ENCODE results near the gene RPS29. TPM values are rescaled to one million over a fixed set of nuclear protein-coding genes. Genes with fewer than 3 reads are reported as not detected.
A peak's percentile ranks its signal among the peaks of the same experiment; 100 is the strongest.

The RPS29 gene
- total and polyA plus RNA-seq, 2 experiments from 2014 or later = 875 to 3,841 TPM

GRCh38 chr14:49551569-49551968 lies 34.6 kb downstream of the RPS29 start:
- no peak overlapping the region for H3K4me3 ChIP-seq
- H3K9me3 ChIP-seq (ENCODE audit: low read depth) = no peaks in the 10 kb centered on the region
- TF ChIP-seq CTCF (IDR thresholded peaks at IDR 0.05; ENCODE audit: poor library complexity) (no peak), EZH2 (IDR thresholded peaks at IDR 0.05; ENCODE audit: borderline replicate concordance) (no peak), EZH2phosphoT487 (IDR thresholded peaks at IDR 0.05; ENCODE audit: low read depth, severe bottlenecking, unreplicated experiment) (no peak)
- no peaks in the 10 kb centered on the region for H3K27me3 ChIP-seq
- no peaks in the 10 kb centered on the region for H3K36me3 ChIP-seq (replicated peaks; ENCODE audit: insufficient read depth, low read depth)
- 91% methylated on average over 2 of the region's 2 CpGs for WGBS (ENCODE audit: low lambda C conversion rate, missing lambda C conversion rate)
- no peaks in the 10 kb centered on the region for H3K79me2 ChIP-seq
- no peak for DNase-seq (ENCODE audit: low spot score)
- no peaks in the 10 kb centered on the region for H3K9me2 ChIP-seq (replicated peaks; ENCODE audit: insufficient read depth)
- no peak overlapping the region for H2AFZ ChIP-seq
- no peak overlapping the region for H3K4me2 ChIP-seq
- no peak overlapping the region for H3K27ac ChIP-seq
- H3K4me1 ChIP-seq (ENCODE audit: insufficient read depth) = no peaks in the 10 kb centered on the region
- no peaks in the 10 kb centered on the region for H4K20me1 ChIP-seq (ENCODE audit: insufficient read depth, poor library complexity, severe bottlenecking)

GRCh38 chr14:49550286-49551184 lies 35.6 kb downstream of the RPS29 start:
- H2AFZ ChIP-seq = no peak overlapping the region
- no peak for DNase-seq (ENCODE audit: low spot score)
- H3K4me1 ChIP-seq (ENCODE audit: insufficient read depth) = no peaks in the 10 kb centered on the region
- H3K9me3 ChIP-seq (ENCODE audit: low read depth) = no peaks in the 10 kb centered on the region
- no peaks in the 10 kb centered on the region for H3K27me3 ChIP-seq
- TF ChIP-seq EZH2phosphoT487 (IDR thresholded peaks at IDR 0.05; ENCODE audit: low read depth, severe bottlenecking, unreplicated experiment) (no peak), EZH2 (IDR thresholded peaks at IDR 0.05; ENCODE audit: borderline replicate concordance) (no peak), CTCF (IDR thresholded peaks at IDR 0.05; ENCODE audit: poor library complexity) (peak; percentile 52)
- no peak overlapping the region for H3K4me2 ChIP-seq
- no peaks in the 10 kb centered on the region for H3K9me2 ChIP-seq (replicated peaks; ENCODE audit: insufficient read depth)
- H3K4me3 ChIP-seq = no peak overlapping the region
- WGBS (ENCODE audit: low lambda C conversion rate, missing lambda C conversion rate) = 47% methylated on average over 5 of the region's 5 CpGs
- H3K27ac ChIP-seq = no peak overlapping the region
- H3K79me2 ChIP-seq = no peaks in the 10 kb centered on the region
- H3K36me3 ChIP-seq (replicated peaks; ENCODE audit: insufficient read depth, low read depth) = no peaks in the 10 kb centered on the region
- H4K20me1 ChIP-seq (ENCODE audit: insufficient read depth, poor library complexity, severe bottlenecking) = no peaks in the 10 kb centered on the region

- 49% methylated on average over 4 of the region's 4 CpGs for WGBS (ENCODE audit: low lambda C conversion rate, missing lambda C conversion rate)
- H3K4me1 ChIP-seq (ENCODE audit: insufficient read depth) = no peaks in the 10 kb centered on the region
- H3K36me3 ChIP-seq (replicated peaks; ENCODE audit: insufficient read depth, low read depth) = no peaks in the 10 kb centered on the region
- H3K79me2 ChIP-seq = no peaks in the 10 kb centered on the region
- no peak for TF ChIP-seq CTCF (IDR thresholded peaks at IDR 0.05; ENCODE audit: poor library complexity)
- no peak for TF ChIP-seq EZH2phosphoT487 (IDR thresholded peaks at IDR 0.05; ENCODE audit: low read depth, severe bottlenecking, unreplicated experiment)
- H3K9me2 ChIP-seq (replicated peaks; ENCODE audit: insufficient read depth) = no peaks in the 10 kb centered on the region
- H3K4me2 ChIP-seq = no peak overlapping the region
- H3K9me3 ChIP-seq (ENCODE audit: low read depth) = no peaks in the 10 kb centered on the region
- H3K27me3 ChIP-seq = no peaks in the 10 kb centered on the region
- peak; percentile 16 for DNase-seq (ENCODE audit: low spot score)
- H3K27ac ChIP-seq = no peak overlapping the region
- no peaks in the 10 kb centered on the region for H4K20me1 ChIP-seq (ENCODE audit: insufficient read depth, poor library complexity, severe bottlenecking)
- H2AFZ ChIP-seq = no peak overlapping the region
- no peak overlapping the region for H3K4me3 ChIP-seq
These were observed 36.3 kb downstream of the RPS29 start for GRCh38 chr14:49549881-49550280.
